Measurements from ENCODE around the gene RING1.
A peak's percentile ranks its signal among the peaks of the same experiment; 100 is the strongest.

The RING1 gene

DNA sequence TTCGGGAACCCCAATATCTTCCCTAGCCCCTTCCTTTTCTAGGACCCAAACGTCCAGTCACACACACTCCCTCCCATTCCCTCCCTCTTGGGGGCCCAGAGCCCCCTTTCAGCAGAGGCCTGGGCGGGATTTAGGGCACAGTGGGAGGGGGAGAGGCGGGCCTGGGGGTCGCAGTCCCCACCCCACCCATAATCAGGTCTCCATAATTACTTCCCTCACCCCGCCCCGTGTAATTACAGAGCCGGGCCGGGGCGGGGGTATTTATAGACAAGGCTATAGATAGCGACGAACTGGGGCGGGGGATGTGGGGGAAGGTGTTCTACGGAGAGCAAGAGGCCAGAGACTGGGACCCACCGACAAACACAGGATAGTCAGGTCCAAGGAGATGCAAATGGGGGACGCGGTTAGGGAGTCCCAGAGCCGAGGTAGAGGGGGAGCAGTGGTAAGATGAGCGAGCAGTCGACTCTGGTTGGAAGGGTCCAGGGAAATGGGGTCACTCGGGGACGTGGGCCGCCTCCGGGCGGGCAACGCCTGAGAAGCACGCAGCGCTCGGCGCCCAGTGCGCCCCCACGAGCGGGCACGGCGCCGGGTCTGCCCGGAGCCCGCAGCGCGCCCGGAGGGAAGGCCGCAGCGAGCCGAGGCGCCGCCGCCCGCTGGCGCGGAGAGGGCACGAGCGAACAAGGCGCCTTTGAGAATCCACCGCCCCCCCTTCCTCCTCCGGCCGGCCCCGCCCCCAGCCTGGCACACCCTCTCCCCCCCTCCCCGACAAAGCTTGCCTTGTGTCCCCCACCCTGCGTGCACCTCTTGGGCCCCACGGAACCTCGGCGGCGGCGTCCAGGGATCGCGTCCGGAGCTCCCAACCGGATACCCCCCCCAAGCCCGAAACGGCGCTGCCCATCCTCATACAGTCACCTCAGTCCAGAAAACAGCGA is 15.4 kb upstream of the RING1 start:
- DNase-seq, result peak in 12 of 14 donors; percentile 29 to 84 (median 64)

DNA sequence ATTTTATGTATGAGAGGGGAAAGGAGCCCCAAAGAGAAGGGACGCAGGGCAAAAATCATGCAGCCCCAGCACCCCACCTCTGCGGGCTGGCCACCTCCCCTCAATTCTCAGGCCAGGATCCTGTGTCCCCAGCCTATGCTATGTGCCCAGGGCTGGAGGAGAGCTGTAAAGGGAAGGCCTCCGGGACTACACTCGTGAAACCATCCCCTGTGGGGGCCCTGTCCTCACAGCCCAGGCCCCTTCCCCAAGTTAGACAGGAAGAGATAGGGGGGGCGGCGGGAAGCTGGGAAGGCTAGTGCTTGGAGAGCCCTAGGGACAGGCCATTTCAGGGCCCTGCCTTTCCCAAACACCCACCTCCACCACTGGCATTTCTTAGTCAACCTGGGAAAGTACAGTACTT is 14.7 kb upstream of the RING1 start:
- peak in 2 of 14 donors; percentile 49 to 64 for DNase-seq

DNA sequence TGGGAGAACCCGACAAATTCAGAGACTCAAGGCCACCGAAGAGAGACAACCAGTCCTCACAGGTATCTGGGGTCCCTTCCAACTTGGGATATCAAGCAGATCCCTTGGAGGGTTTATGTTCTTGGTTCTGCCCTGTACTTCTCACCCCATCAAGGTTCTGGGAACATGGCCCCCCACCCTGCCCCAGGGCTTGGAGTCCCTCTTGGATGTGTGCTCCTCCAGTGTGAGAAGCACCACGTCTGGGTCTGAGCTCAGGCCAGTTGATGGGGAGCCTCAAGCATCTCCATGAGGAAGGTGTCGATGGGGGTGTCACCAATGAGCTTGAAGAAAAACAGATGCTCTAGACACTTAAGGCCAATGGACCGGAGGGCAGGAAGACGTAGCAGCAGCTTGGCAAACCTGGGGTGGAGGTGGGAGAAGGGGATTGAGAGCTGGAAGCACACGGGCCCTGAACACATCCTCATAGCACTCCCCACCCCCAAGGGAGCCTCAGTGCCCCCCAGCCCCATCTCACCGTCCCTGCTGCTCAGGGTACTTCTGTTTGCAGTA is 13.8 kb upstream of the RING1 start:
- no peak for DNase-seq

DNA sequence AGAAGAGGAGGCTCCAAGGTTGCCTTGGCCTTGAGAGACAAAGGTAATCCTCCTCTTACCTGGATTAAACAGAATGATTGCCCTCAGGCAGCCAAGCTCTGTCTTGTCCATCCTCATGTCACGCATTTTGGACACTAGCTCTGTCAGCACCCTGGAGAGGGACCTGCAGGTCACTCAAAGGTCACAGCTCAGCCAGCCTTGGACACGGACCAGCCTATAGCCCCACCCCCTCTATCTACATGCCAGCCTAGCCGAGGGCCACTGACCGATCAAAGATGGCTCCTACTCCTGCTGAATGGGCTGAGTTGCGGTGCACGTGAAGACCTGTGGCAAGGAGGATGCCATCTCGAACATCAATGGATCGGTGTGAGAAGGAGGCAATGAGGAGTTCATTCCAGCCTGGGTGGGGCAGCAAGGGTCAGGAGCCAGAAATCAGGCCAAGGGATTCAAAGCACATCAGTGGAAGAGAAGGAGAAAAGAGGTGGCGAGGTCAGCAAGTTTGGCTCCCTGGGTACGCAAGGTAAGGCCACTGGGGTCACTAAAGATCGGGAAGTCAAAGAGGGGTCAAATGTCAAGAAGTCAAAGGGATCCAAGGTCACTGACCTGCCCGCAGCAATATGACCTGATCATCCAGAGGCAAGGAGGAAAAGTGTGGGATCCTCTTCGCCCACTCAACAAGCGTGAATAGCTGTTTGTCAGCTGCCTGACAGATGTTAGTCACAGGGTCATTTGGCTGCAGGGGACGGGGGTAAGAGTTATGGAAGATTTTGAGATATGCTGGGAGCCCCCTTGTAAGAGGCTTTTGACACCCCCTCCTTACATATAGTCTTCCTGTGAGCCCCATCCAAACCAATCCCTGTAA is 12.8 kb upstream of the RING1 start:
- no peak for DNase-seq

DNA sequence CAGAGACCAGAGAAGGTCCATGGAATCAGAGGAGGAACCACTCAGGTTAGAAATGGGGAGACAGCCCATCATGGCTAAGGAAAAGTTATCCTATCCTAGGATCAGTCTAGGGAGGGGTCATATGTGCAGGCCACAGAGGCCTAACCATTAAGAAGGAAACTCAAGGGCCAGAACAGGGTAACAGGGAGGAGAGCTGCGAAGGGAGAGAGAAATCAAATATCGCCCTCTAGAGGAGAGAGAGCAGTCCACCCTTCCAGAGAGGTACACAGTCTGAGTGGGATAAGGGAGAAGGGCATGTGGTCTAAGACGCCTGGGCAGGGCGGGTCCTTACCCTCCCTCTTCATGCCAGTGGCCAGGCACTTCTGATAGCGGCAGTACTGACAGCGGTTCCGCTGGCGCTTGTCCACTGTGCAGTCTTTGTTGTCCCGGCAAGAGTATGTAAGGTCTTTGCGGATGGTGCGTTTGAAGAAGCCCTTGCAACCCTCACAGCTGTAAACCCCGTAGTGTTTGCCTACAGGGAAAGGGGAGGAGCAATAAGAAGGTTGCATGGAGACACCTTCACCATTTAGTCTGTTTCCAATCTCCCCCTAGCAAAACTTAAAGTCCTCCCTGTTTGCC is 10.8 kb upstream of the RING1 start:
- DNase-seq, result peak in 6 of 14 donors; percentile 10 to 42 (median 22)

DNA sequence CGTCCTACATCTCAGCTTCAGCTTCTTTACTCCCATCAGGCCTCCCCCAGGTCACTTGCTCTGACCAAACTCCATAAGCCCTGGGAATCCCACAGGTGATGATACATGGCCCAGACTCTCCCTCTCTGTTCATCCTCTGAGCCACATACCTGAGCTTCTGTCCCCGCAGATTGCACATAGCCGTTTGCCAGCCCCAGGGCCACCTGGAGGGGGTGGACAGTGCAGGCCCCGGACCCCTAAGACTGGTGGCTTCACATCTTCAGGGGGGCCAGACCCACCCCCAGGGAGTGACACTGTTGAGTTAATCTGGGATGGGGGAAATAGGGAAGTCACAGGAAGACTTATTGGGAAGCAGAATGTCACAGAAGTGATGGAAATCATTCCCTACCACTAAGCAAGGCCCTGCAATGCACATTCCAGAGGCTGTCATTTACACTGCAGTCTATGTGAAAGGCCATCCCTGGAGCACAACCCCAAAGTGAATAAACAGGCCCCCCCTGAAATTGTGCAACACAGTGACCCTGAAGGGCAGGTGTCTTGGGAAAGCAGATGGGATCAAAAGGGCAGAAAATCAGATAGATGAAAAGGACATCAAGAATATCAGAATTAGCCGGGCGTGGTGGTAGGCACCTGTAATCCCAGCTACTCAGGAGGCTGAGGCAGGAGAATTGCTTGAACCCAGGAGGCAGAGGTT is 10.0 kb upstream of the RING1 start:
- no peak for DNase-seq

DNA sequence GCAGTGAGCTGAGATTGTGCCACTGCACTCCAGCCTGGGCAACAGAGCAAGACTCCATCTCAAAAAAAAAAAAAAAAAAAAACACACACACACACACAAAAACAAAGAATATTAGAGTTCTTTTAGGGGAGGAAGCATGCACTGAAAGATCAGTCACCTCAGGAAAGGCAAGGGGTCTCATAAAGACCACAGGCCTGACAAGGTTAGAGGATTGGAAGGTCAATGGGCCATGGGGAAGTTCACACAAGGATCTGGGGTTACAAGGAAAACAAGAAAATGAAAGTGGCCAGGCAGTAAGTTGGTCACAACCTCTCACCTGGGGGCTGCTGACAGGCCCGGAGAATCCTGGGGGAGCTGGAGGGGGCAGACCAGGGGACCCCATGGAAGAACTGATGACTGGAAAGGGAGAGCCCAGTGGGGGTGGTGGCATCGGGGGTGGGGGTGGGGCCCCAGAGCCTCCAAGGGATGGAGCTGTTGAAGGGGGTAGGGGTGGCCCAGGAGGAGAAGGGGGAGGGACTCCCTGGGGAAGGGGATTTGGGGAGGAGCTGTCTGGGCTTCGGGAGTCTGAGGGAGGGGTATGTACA is 9.4 kb upstream of the RING1 start:
- no peak for DNase-seq

DNA sequence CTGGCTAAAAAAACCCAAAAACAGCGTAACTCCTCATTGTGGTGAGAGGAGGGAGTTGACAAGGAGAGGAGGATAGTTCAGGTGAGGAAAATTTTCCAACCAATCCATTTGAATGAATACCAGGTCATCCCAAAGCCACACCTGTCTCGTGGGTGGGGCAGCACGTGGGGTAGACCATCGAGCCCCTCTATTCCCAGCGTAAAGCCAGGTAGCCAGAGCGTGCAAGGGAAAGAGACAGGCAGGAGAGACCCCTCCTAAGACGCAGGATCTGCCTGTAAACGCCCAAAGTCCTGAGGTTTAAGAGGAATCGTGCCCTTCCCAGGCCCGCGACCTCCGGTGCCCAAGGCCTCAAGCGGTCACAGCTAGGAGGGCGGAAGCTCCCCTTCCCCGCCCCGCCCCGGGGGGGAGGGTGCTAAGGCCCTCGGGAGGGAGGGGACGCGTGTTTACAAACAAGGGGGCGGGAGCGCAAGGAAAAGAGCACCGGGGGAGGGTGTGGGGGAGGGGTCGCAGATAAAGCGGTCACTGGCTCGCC is 8.5 kb upstream of the RING1 start:
- peak in 1 of 14 donors; percentile 62 for DNase-seq

DNA sequence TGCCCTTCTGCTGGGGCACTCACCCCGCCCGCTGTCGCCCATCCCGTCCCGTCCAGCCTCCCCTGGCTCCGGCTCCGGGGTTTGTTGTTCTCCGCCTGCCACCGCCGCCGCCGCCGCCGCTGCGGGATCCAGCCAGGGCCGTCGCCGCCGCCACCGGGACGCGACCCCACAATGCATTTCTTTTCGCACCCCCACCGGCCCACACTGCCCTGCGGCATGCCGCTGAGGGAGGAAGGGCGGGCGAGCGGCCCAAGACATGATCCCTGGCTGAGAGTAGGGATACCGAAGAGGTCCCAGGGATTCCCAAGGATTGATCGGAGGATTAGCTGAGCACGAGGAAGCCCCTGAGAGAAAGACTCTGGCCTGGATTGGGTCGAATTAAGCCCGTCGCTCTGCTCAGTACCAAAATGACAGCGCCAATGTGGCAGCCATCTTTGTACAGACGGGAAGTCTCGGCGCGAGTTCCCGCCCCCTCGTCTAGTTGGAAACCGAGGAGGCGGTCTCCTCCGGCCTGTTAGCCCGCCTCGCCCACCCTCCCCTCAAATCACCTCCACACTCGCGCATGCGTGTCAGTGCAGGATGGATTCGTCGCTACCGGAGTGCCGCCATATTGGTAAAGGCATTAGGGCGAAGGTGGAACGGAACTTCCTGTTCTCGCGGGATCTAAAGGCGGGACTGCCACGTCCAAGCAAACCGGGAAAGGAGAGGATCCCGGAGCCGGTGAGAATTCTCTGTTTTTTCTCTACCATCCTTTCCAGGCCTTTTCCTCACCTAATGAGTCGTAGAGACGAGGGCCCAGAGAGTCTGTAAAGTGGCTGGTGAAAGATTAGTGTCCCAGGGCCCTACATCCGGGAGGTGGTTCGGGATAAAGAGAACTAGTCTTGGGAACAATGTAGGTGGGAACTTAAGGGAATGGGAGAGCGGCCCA is 7.8 kb upstream of the RING1 start, which contains the start of the genes RXRB and SLC39A7:
RXRB (minus strand) TSS at position 447 of the 928 bp plus-strand sequence; CDS start at position 258, 189 bp downstream.
SLC39A7 (plus strand) TSS at position 649 of the 928 bp plus-strand sequence. CDS start 379 bp downstream, outside the sequence.
- DNase-seq, result peak; percentile 86 to 99 (median 96)

DNA sequence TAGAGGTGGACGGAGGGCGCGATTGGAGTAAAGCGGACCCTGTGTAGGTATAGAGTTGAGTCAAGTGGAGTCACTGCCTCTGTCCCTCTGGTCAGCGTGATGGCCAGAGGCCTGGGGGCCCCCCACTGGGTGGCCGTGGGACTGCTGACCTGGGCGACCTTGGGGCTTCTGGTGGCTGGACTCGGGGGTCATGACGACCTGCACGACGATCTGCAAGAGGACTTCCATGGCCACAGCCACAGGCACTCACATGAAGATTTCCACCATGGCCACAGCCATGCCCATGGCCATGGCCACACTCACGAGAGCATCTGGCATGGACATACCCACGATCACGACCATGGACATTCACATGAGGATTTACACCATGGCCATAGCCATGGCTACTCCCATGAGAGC is 7.2 kb upstream of the RING1 start:
- DNase-seq, result no peak

DNA sequence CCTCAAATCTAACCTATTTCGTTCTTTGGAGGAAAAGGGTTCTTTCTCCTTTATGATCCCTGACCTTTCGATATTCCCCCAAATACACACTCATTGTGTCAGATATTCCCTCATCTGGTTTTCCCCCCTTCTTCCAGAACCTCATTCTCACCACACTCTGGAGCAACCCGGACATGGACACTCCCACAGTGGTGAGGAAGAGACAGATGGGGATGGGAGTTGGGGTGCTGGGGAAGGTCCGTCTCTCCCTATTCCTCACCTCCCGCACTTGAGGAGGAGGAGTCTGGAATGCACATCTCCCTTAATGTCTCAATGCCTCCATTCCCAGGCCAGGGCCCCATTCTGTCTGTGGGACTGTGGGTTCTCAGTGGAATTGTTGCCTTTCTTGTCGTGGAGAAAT is 6.4 kb upstream of the RING1 start:
- DNase-seq, result no peak

DNA sequence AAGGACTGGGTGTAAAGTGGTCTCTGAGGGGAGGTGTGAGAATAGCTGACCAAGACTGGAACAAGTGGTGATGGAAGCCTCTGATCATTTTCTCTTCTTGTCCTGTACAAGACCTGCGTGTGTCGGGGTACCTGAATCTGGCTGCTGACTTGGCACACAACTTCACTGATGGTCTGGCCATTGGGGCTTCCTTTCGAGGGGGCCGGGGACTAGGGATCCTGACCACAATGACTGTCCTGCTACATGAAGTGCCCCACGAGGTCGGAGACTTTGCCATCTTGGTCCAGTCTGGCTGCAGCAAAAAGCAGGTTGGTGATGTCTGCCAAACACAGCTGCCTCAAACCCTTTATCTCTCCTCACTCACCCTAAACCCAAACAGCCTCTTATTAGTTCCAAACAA is 5.5 kb upstream of the RING1 start:
- no peak for DNase-seq

DNA sequence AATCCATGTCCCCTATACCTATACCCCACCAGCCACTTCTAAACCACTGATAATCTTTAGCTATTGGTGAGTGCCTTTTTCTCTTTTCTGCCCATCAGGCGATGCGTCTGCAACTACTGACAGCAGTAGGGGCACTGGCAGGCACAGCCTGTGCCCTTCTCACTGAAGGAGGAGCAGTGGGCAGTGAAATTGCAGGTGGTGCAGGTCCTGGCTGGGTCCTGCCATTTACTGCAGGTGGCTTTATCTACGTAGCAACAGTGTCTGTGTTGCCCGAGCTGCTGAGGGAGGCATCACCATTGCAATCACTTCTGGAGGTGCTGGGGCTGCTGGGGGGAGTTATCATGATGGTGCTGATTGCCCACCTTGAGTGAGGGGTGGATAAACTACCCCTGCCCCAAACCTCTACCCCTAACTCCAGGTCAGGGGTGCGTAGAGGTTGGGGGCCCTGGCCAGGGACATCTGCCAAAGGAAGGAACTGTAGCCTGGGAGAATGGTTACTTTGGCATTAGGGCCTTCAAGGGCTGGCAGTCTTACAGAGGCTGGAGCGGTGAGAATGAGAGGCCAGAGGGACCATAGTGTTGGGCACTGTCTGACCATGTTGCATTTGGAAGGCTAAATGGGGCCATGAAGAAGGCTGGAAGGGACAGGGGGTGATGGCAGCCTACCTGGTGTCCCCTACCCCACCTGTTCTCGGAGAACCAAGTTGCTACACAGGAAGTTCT is 4.7 kb upstream of the RING1 start:
- no peak for DNase-seq

DNA sequence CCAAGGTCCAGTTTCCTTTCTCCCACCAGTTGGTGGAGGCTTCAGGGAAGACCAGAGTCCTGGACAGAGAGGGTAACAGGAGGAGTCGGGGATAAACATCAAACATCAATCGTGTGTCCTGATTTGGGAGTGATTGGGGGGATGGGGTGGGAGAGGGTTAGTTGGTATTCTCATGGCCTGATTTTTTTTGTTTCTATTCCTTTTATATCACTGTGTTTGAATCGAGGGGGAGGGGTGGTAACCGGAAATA is 4.2 kb upstream of the RING1 start:
- DNase-seq, result no peak

DNA sequence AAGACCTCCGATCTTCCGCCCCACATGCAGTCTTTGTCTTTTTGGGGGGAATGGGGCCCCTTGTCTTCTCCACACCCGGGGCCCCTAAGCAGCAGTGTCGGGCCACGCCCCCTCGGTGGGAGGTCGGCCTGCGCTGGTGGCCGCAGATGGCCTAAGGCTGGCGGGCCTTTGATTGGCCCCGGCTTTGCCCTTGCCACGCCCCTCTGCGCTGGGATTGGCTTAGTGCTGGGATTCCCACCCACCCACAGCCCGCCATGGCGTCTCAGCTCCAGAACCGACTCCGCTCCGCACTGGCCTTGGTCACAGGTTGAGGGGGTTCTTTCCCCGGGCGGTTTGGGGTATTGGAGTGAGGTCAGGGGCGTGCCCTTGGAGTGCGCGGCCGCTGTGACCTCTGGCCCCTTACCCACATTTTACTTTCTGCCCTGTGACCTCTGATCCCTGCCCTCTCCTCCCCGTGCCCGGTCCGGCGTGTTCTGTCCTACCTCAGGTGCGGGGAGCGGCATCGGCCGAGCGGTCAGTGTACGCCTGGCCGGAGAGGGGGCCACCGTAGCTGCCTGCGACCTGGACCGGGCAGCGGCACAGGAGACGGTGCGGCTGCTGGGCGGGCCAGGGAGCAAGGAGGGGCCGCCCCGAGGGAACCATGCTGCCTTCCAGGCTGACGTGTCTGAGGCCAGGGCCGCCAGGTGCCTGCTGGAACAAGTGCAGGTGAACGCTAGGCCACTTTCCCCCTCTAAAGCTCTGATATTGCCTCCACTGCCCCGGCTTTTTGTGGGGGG is 3.7 kb upstream of the RING1 start, which contains the start of gene HSD17B8:
HSD17B8 (plus strand) TSS at position 241 of the 776 bp plus-strand sequence; CDS start at position 255, 14 bp downstream.
- peak in 13 of 14 donors; percentile 58 to 91 (median 85) for DNase-seq

DNA sequence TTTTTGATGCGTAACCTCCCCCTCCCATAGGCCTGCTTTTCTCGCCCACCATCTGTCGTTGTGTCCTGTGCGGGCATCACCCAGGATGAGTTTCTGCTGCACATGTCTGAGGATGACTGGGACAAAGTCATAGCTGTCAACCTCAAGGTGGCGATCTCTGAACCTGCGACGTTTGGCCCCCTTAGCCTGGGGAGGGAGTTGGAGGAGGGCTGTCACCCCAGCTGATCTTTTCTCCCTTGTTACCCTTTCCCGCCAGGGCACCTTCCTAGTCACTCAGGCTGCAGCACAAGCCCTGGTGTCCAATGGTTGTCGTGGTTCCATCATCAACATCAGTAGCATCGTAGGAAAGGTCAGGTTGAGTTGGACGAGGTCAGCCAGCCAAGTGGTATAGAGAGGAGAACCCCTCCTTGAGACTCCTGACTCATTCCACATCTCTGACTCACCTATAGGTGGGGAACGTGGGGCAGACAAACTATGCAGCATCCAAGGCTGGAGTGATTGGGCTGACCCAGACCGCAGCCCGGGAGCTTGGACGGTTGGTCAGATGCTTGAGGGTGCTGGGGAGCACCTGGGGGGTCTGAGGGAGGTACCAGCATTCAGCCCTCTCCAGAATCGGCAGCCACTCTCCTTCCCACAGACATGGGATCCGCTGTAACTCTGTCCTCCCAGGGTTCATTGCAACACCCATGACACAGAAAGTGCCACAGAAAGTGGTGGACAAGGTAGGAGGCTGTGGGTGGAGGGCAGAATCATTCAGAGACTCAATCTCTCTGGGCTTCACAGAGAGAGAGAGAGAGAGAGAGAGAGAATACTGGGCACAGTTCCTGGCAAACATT is 2.9 kb upstream of the RING1 start:
- DNase-seq, result no peak

Measured in C1 segment of cervical spinal cord (tissue), 14 donors.